GM12873 (cell line): ENCODE data around the gene DNAH5.

Experiments used
- CTCF ChIP-seq: IDR thresholded peaks from 2 replicates; pipeline ENCODE4 v1.5.1; 2012; ENCODE audit warnings: low read depth, mild to moderate bottlenecking, moderate library complexity, low read length, control low read depth; ENCODE audit not compliant: insufficient read depth; ENCODE audit errors: missing control alignments

DNAH5 gene

GRCh38 chr5:13985731-13986418, 41.4 kb upstream of the DNAH5 start:
- no peak for TF ChIP-seq CTCF

- TF ChIP-seq CTCF = peak; percentile 14
Measured at GRCh38 chr5:13976867-13977830, 32.7 kb upstream of the DNAH5 start.

- TF ChIP-seq CTCF = no peak
Measured at GRCh38 chr5:13976223-13976622, 31.7 kb upstream of the DNAH5 start.

GRCh38 chr5:13975246-13975645, 30.8 kb upstream of the DNAH5 start:
- no peak for TF ChIP-seq CTCF

- TF ChIP-seq CTCF = no peak
Measured at GRCh38 chr5:13973724-13974123, 29.2 kb upstream of the DNAH5 start.

GRCh38 chr5:13972029-13972428, 27.5 kb upstream of the DNAH5 start:
- no peak for TF ChIP-seq CTCF

- TF ChIP-seq CTCF = peak; percentile 67
Measured at GRCh38 chr5:13957032-13957645, 12.7 kb upstream of the DNAH5 start.
